Measurements from ENCODE around the gene RDH13.

DNA sequence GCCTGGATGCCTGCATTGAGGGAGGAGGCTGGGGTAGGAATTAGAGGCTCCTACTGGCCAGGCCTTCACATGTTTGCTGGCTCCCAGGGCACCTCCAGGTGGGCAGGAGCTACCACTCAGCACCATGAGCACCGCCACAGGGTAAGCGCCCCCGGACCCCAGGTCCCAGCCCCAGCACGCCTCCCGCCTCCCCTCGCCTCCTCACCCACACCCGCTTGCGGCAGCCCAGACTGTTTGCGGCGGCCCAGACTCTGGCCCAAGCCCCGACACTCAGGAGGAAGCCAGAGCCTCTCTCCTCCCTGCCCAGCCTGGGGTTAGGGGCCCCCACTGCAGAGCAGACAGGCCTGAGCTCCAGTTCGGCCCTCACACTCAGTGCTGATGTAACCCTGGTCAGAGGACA, 13.4 kb upstream of the RDH13 start:
- TF ChIP-seq, protein P1, sequence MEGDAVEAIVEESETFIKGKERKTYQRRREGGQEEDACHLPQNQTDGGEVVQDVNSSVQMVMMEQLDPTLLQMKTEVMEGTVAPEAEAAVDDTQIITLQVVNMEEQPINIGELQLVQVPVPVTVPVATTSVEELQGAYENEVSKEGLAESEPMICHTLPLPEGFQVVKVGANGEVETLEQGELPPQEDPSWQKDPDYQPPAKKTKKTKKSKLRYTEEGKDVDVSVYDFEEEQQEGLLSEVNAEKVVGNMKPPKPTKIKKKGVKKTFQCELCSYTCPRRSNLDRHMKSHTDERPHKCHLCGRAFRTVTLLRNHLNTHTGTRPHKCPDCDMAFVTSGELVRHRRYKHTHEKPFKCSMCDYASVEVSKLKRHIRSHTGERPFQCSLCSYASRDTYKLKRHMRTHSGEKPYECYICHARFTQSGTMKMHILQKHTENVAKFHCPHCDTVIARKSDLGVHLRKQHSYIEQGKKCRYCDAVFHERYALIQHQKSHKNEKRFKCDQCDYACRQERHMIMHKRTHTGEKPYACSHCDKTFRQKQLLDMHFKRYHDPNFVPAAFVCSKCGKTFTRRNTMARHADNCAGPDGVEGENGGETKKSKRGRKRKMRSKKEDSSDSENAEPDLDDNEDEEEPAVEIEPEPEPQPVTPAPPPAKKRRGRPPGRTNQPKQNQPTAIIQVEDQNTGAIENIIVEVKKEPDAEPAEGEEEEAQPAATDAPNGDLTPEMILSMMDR (IDR thresholded peaks at IDR 0.05) = no peak
- TF ChIP-seq POLR2A (IDR thresholded peaks at IDR 0.05) (no peak), EP300 (IDR thresholded peaks at IDR 0.05) (no peak), POLR2AphosphoS5 (IDR thresholded peaks at IDR 0.05) (no peak)
